DOHH2 (cell line): Measurements from ENCODE around the gene RNF19B.

Experiments
- CTCF ChIP-seq: fragments of 200-600 bp; sonication (generic); IDR thresholded peaks from one replicate; pipeline ENCODE4 v1.5.1; 2014; ENCODE audit warnings: antibody characterized with exemption, mild to moderate bottlenecking, low read depth, low read length; ENCODE audit not compliant: poor library complexity, severe bottlenecking
- EZH2phosphoT487 ChIP-seq: fragments of 200-600 bp; sonication (generic); IDR thresholded peaks from 2 replicates; pipeline ENCODE4 v1.6.1; 2017; ENCODE audit warnings: borderline replicate concordance, mild to moderate bottlenecking, antibody characterized with exemption, low read length, moderate library complexity, mixed read lengths

DNA sequence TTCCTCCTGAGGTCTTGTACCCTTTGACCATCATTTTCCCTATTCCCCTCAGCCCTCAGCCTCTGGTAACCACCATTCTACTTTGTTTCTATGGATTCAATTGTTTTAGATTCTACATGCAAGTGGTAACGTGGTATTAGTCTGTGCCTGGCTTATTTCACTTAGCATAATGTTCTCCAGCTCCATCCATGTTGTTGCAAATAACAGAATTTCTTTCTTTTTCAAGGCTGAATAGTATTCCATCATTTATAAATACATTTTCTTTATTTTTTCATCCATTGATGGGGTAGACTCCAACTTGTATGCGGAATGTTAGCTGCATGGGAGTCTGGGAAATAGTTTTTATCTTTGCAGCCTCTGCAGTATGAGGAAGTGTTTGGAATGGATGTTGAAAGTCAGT, 37.2 kb downstream of the RNF19B start:
- no peak for TF ChIP-seq CTCF
- TF ChIP-seq EZH2phosphoT487: no peak
